HepG2 (cell line): ENCODE data around the gene TRAPPC10. TPM values are rescaled to one million over a fixed set of nuclear protein-coding genes. Genes with fewer than 3 reads are reported as not detected.

Experiments
- ZBTB25 ChIP-seq: IDR thresholded peaks from 2 replicates; pipeline ENCODE4 v1.6.1; 2018; ENCODE audit warnings: missing genetic modification reagents
- ZBTB40 ChIP-seq, 2 experiments: fragments of 450-650 bp in 1 of 2; sonication (generic) in 1 of 2; formaldehyde crosslinking in 1 of 2; IDR thresholded peaks; 2 replicates each; pipeline versions ENCODE4 v1.6.1 to v1.8.0; 2016 to 2022; ENCODE audit warnings: antibody characterized with exemption in 1 of 2, mild to moderate bottlenecking in 1 of 2, missing genetic modification reagents in 1 of 2
- polyA plus RNA-seq, 8 experiments: library from polyadenylated mRNA; depleted of rRNA in 3 of 8; stranded (reverse) in 7 of 8; unstranded in 1 of 8; fragments of >200 nt; fragmentation: Illumina TruSeq in 4 of 8; extraction: Trizol in 4 of 8; gene quantifications; 2 replicates each; pipeline versions ENCODE4 v1.2.1 to v1.2.3, GENCODE V29; 2011 to 2016; ENCODE audit warnings: low read depth in 4 of 8, missing spikeins in 1 of 8, mixed read lengths in 1 of 8; ENCODE audit not compliant: insufficient read depth in 1 of 8
- total RNA-seq, 5 experiments: library from RNA; depleted of rRNA; stranded (reverse); fragments of >200 nt; fragmentation: Illumina TruSeq; extraction: Trizol; gene quantifications; 2 replicates each; pipeline ENCODE4 v1.2.3, GENCODE V29; 2016; ENCODE audit warnings: low read depth in 1 of 5

TRAPPC10 gene
- total and polyA plus RNA-seq, 2 of the 13 experiments (the other 11 are each of a cell fraction or from before 2014, with no cell fraction given) = 10.6 to 16.5 TPM

- TF ChIP-seq ZBTB40 (IDR thresholded peaks at IDR 0.05) = no peak
- no peak for TF ChIP-seq ZBTB40 (CRISPR knock-in tag; IDR thresholded peaks at IDR 0.05)
- no peak for TF ChIP-seq ZBTB25 (CRISPR knock-in tag)
These were observed 5.5 kb upstream of the TRAPPC10 start (continued) for GRCh38 chr21:44006656-44007055.
